ENCODE data around the gene SERPIND1.
"Not testable (repeated sequence)": the region's sequence is repeated elsewhere in the genome, so short reads cannot be mapped to it uniquely, and the experiment has no call there.

Gene SERPIND1

GRCh38 chr22:20815477-20816050 lies 41.7 kb downstream of the SERPIND1 start:
- no peak for DNase-seq (ENCODE audit: low spot score)

GRCh38 chr22:20816559-20816958 lies 42.6 kb downstream of the SERPIND1 start:
- DNase-seq (ENCODE audit: low spot score): no peak

GRCh38 chr22:20818471-20818870 lies 44.6 kb downstream of the SERPIND1 start:
- no peak for DNase-seq (ENCODE audit: low spot score)

GRCh38 chr22:20819471-20819870 lies 45.6 kb downstream of the SERPIND1 start:
- no peak for DNase-seq (ENCODE audit: low spot score)

GRCh38 chr22:20821717-20822239 lies 47.9 kb downstream of the SERPIND1 start:
- not testable (repeated sequence) for DNase-seq (ENCODE audit: low spot score)

- no peak for DNase-seq (ENCODE audit: low spot score)
Observed at GRCh38 chr22:20822240-20822639, 48.3 kb downstream of the SERPIND1 start.

GRCh38 chr22:20823264-20823663 lies 49.4 kb downstream of the SERPIND1 start:
- DNase-seq (ENCODE audit: low spot score): no peak

GRCh38 chr22:20825216-20825615 lies 51.3 kb downstream of the SERPIND1 start:
- not testable (repeated sequence) for DNase-seq (ENCODE audit: low spot score)

GRCh38 chr22:20825624-20826023 lies 51.7 kb downstream of the SERPIND1 start:
- DNase-seq (ENCODE audit: low spot score): no peak

GRCh38 chr22:20826373-20827152 lies 52.6 kb downstream of the SERPIND1 start:
- DNase-seq (ENCODE audit: low spot score): not testable (repeated sequence)

- DNase-seq (ENCODE audit: low spot score): no peak
Observed at GRCh38 chr22:20829491-20830134, 55.7 kb downstream of the SERPIND1 start.

- no peak for DNase-seq (ENCODE audit: low spot score)
Observed at GRCh38 chr22:20833225-20833665, 59.3 kb downstream of the SERPIND1 start.

GRCh38 chr22:20834206-20834605 lies 60.3 kb downstream of the SERPIND1 start:
- no peak for DNase-seq (ENCODE audit: low spot score)

- no peak for DNase-seq (ENCODE audit: low spot score)
Observed at GRCh38 chr22:20834725-20835124, 60.8 kb downstream of the SERPIND1 start.

All from HuH-7.5 (cell line).